Measurements from ENCODE around the gene NFE2L1.
"Not testable (repeated sequence)": the region's sequence is repeated elsewhere in the genome, so short reads cannot be mapped to it uniquely, and the experiment has no call there.

NFE2L1 gene

DNA sequence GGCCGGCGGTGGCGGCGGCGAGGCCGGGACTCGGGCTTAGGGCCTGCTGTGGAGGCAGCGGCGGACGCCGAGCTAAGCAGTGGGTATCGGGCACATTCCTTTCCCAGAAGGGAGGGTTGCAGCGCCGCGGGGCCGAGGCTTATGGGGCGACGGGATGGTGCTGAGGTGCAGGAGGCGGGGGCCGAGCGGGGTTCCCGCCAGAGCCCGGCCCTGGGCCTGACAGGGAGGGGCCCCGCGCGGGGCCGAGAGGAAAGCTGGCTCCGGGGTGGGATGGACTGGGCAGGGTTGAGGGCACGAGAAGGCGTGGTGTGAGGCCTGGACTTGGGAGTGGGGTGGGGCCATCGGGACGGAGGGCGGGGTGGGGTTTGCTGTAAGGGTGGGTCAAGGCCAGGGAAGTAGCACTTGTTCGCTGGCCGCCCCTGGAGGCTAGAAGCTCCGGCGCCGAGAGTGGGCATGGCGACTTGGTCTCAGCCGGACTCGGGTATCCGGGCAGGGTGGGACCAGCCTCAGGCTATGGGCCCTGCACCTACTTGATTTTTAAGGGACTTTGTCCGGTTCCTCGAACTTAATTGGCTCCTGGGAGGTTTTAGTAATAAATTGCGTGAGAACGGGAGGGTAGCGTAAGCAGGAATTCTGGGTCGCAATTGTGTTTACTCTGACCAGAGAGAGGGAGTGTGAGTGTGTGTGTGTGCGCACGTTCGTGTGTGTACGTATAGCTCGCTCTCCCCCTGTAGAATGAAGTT is 396 bp downstream of the NFE2L1 start:
- DNase-seq, result peak in 4 of 5 donors; percentile 21 to 52 (median 24)

DNA sequence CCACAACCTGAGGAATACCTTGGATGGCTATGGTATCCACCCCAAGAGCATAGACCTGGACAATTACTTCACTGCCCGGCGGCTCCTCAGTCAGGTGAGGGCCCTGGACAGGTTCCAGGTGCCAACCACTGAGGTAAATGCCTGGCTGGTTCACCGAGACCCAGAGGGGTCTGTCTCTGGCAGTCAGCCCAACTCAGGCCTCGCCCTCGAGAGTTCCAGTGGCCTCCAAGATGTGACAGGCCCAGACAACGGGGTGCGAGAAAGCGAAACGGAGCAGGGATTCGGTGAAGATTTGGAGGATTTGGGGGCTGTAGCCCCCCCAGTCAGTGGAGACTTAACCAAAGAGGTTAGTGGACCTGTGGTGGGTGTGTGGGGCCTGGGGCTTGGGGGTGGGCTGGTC is 3.1 kb downstream of the NFE2L1 start:
- no peak for DNase-seq

DNA sequence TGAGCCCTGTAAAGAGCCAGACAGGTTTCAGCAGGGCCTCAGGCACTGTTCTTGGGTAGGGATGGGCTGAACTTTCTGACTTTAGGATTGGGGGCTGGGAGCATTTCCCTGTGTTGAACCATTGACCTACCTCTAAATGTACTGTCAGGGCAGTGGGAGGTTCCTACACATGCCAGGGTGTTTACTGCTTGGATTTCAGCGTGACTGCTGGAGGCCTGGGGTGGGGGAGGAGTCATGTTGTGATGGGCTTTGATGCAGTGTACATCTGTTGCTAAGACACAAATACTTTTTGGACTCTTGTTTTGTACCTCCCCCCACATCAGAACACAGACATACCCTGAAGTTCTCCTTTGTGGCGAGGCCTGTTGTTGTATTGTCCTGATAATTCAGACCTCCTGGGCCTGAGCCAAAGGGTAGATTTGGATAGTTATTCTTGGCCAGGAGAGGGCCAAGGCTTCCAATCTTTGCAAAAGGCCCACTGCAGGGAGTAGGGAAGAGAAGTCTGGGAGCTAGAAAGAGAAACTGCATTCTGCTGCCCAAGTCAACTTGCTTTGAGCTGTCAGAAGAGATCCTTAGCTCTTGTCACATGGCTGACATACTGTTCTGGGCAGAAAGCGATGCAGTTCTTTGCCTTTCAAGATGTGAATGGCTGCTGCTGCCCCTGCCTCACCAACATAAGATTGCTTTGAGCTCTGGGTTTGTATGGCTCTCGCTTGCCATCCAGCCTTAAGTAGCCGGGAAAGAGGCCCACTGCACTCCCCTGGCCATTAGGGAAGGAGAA is 3.7 kb downstream of the NFE2L1 start:
- DNase-seq, result no peak

DNA sequence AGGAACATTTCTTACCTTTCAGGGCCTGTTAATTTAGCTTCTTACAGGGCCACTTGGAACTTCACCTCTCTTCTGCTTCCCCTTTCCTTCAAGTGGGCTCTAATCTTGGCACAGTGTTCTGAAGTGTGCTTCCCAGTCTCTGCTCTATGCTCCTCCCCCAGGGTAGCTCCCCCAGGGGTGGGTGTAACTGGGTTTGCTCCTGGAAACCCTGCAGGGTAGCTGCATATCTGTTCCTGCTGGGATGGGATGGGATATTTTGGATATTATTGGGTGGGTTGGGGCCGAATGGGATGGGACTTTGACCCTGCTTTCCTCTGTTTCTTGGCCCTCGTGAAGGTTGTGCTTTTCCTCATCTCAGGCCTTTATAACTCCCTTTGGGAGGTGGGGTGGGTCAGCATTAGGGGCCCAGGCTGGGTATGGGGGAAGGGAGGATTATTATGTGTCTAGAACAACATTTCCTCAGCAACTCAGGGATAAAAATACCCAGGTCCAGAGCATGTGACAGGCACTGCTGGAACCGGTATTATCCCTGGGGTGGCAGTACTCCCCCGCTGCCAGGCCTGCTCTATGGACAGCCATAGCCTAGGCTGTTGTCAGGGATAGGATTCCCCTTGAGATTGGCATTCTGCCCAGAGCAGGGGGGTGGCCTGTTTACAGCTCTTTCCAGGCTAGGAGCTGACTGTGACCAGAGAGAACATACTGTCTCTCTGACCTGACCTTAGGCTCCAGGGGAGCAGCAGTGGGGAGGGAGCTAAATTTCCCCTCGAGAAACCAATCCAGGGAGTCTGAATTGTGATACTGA is 5.0 kb downstream of the NFE2L1 start:
- DNase-seq, result no peak

DNA sequence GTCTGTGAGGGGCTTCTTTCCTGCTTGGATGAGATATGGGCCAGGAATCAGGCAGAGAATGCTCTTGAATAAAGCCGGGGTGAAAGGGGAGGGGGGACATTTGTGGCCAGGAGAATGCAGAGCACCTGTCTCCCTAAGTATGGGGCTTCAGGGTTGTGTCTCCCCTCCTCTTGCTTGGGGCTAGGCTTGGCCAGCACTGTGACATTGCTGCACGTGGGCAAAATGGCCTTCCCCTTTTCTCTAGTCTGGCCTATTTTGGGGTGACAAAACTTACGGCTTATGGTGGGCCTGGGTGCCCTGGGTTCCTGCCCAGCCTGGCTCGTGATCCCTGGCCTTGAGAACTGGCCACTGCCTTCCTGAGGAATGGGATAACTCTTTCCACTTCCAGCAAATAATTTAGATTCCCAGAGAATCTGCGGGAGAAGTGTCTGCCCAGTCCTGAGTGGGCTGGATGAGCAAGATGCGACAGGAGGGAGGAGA is 5.6 kb downstream of the NFE2L1 start:
- DNase-seq, result no peak

DNA sequence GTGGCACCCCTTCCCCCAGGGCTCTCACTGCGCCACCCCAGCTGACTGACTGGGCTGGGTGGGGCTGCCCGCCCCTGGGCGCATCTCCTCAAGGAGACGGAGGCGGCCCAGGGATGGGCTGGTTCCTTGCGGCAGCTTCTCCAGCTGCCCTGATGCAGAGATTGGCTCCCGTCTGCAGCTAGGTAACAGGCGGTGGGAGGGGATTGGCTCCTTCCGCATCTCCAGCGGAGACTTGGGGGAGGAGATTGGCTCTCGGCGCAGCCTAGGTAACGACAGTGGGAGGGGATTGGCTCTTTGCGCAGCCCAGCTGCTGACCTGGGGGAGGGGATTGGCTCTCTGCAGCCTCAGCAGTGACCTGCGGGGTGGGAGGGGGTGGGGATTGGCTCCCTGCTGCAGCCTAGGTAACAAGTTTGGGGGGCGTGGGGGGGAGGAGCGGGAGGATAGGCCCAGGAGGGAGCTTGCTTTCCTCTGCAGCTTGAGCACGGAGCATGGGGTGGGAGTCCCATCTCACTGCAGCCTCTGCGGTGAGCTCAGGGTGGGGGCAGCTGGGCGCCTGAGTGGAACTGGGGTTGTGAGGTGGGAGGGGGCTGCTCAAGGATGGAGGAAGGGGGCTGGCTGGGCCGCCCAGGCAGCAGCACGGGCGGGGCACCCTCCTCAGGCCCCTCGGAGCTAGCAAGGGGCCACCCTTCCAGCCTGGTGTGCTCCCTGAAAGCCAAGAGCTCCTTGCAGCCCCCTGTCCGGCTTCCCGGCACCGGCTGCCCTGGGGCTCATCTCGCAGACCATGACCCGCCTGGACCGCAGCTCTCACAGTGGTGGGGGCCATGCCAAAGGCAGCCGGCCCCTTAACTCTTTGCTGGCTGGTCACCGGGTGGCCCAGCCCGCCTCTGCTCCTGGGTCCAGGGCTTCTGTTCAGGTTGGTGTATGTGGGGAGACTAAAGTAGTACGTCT is 6.4 kb downstream of the NFE2L1 start:
- no peak for DNase-seq

DNA sequence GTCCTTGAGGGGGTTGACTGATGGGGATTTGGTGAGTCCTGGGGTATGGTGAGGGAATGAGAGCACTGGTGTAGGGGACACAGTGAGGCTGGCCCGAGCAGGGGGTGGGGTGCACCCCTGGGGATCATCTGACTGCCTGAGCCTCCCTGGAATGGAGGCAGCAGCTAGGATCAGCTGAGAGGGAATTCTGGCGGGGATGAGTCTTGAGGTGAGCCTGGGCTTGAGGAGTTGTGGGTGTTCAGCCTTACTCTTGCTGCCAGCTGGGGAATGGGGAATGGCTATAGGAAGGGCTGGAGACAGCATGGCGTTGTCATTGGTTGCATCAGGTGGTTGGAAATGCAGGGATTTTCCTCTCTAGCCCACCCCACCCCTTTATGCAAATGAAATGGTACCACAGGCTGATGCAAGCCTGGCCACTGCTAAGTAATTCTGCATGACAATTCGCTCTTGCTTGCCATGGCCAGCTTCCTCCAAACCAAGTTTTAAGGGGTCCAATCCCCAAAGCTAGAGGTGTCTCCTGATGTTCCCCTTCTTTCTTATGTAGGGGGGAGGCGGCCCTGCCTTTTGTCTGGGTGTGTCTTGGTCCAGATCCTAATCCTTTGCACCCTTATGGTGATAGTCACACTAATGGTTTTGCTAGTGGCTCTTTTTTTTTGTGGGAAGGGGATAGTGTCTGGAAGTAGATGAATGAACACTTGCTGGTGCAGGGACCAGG is 7.5 kb downstream of the NFE2L1 start:
- DNase-seq, result peak in 1 of 5 donors; percentile 87

DNA sequence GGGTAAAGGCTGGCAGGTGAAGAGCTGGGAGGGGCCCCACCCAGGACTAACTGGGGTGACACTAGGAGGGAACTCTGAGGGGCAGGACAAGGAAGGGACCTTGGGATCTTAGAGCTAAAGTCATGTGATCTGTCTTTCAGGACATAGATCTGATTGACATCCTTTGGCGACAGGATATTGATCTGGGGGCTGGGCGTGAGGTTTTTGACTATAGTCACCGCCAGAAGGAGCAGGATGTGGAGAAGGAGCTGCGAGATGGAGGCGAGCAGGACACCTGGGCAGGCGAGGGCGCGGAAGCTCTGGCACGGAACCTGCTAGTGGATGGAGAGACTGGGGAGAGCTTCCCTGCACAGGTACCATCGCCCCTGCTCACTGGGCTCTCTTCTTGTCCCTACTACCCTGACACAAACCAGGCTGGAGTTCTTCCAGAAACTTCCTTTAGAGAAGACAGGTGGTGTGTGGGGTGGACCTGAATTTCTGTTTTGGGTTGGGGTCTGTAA is 8.1 kb downstream of the NFE2L1 start:
- peak in 1 of 5 donors; percentile 40 for DNase-seq

DNA sequence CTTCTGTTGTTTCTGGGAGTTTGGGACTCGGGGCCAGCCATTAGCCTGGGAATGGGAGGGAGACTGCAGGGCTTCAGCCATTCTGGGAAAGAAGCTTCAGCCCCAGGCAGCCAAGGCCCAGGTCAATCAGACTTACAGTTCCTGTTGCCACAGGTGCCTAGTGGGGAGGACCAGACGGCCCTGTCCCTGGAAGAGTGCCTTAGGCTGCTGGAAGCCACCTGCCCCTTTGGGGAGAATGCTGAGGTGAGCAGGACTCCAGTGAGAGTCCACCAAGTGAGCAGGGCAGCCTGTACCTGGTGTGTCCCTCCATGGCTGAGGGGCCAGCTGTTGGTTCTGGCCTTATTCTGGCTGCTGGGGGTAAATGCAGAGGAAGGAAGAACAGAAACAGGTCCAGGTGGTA is 8.7 kb downstream of the NFE2L1 start:
- no peak for DNase-seq

DNA sequence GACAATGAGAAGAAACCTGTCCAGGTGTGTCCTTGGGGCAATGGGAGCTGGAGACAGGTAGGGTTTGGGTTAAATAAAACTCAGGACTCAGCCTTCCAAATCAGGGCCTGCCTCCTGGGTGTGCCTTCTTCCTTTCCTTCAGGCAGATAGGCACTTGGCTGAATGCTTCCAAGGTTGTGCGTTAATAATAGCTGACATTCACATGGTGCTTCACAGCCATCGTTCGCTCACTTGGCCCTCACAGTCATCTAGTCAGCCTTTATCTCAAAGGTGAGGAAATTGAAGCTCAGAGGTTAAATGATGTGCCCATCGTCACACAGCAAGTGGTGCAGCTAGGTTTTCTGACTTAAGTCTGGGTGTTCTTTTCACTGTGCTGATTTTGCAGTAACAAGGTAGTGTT is 9.5 kb downstream of the NFE2L1 start:
- DNase-seq, result no peak

DNA sequence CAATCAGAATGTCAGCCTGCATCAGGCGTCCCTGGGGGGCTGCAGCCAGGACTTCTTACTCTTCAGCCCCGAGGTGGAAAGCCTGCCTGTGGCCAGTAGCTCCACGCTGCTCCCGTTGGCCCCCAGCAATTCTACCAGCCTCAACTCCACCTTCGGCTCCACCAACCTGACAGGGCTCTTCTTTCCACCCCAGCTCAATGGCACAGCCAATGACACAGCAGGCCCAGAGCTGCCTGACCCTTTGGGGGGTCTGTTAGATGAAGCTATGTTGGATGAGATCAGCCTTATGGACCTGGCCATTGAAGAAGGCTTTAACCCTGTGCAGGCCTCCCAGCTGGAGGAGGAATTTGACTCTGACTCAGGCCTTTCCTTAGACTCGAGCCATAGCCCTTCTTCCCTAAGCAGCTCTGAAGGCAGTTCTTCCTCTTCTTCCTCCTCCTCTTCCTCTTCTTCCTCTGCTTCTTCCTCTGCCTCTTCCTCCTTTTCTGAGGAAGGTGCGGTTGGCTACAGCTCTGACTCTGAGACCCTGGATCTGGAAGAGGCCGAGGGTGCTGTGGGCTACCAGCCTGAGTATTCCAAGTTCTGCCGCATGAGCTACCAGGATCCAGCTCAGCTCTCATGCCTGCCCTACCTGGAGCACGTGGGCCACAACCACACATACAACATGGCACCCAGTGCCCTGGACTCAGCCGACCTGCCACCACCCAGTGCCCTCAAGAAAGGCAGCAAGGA is 10.4 kb downstream of the NFE2L1 start:
- DNase-seq, result no peak

DNA sequence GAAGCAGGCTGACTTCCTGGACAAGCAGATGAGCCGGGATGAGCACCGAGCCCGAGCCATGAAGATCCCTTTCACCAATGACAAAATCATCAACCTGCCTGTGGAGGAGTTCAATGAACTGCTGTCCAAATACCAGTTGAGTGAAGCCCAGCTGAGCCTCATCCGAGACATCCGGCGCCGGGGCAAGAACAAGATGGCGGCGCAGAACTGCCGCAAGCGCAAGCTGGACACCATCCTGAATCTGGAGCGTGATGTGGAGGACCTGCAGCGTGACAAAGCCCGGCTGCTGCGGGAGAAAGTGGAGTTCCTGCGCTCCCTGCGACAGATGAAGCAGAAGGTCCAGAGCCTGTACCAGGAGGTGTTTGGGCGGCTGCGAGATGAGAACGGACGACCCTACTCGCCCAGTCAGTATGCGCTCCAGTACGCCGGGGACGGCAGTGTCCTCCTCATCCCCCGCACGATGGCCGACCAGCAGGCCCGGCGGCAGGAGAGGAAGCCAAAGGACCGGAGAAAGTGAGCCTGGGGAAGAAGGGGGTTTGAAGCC is 11.0 kb downstream of the NFE2L1 start:
- no peak for DNase-seq

DNA sequence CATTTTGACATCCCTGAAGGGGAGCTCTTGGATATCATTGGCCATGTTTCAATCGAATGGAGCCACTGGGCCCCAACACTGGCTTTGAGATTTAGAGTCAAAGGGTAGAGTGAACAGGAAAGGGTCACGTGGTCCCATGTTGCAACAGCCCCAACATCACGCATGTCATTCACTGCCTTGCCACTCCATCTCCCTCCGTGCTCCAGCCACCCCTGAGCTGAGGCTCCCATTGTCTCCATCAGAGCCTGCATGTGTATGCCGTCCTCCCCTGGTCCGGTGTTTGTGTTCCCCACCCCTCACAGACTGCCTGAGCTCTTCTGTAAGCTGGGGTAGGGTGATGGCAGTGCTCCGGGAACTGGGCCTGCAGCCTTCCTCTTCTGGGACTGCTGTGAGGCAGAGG is 12.1 kb downstream of the NFE2L1 start:
- no peak for DNase-seq

DNA sequence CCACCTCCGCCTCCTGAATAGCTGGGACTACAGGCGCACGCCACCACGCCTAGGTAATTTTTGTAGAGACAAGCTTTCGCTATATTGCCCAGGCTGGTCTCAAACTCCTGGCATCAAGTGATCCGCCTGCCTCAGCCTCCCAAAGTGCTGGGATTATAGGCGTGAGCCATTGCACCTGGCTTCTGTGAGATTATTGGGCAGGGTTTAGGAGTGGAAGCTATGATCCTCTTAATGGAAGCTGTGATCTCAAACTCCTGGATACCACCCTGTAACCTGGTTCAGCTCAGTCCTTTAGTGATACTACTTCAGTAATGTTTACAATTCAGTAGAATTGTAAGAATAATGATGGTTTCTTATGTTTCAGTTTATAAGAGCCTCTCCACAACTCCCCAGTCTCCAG is 14.1 kb downstream of the NFE2L1 start:
- no peak for DNase-seq

DNA sequence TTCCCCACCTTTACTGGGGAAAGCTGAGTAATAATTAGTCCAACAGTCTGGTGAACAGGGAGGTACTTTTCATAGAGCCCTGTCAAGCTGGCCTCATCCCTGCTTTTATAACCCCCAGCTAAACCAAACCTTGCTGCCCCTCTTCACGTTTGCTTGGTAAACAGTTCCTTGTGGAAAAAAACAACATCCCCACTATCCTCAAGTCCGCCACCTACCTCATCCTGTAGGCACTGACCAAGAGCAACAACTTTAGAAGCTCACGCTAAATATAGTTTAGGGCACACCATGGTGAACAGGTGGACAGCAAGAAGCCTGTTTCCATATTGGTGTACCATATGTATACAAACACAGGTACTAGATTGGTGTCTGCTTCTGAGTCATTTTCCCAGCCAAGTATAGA is 16.5 kb downstream of the NFE2L1 start:
- no peak for DNase-seq

DNA sequence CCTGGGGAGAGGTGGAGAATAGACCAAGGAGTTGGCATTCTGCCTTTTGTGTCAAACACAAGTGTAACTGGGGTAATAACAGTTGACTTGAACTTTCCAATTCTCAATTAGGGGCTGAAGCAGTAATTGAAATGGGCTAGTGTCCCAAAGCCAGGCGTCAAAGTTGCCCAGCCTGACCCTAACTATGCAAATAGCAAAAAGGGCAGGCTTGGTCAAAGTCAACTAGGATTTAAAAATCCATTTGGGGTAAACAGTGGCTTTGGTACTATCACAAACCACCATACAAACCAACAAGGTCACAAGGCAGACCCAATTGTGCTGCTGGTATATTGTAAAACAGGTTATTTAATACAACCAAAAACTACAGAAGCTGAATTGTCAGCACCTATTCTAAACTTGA is 18.0 kb downstream of the NFE2L1 start:
- DNase-seq, result no peak

DNA sequence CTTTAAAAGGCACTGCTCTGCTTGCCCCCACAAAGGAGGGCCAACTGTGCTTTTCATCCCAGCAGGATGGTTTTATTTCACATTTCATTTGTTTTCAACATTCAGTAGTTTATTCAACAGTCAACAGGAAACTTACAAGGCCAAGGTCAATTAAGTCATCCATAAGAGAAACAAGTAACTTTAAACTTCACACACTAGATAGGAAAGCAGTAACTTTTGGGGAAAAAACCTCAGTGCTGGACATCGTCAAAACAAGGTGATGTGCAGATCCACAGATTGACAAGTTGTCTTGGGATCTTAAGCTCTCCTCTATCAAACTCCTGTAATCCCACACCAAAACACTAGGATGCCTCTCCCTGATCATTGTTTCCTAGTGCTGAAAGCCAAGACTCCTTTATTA is 18.5 kb downstream of the NFE2L1 start:
- DNase-seq, result no peak

DNA sequence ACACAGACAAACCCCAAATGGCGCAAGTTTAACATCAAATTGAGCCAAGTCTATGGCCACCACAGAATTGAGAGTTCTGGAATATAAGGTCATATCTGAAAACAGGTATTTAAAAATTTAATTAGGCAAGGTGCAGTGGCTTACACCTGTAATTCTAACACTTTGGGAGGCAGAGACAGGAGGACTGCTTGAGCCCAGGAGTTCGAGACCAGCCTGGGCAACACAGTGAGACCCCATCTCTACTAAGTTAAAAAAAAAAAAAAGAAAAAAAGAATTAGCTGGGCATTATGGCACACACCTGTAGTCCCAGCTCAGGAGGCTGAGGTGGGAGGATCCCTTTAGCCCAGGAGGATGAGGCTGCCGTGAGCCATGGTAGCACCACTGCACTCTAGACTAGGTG is 19.1 kb downstream of the NFE2L1 start:
- DNase-seq, result no peak

DNA sequence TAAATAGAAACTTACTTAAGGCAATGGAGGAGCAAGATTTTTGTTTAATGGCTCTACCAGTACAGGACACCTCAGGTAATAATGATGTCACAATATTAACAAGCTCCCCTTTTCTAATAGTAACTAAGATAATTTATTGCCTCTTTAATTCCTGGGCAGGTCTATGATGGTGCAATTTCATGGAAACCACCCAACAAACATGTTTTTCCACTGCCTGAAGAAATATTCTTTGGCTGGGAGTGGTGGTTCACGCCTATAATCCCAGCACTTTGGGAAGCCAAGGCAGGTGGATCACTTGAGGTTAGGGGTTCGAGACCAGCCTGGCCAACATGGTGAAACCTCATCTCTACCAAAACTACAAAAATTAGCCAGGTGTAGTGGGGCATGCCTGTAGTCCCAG is 19.6 kb downstream of the NFE2L1 start:
- DNase-seq, result not testable (repeated sequence)

DNA sequence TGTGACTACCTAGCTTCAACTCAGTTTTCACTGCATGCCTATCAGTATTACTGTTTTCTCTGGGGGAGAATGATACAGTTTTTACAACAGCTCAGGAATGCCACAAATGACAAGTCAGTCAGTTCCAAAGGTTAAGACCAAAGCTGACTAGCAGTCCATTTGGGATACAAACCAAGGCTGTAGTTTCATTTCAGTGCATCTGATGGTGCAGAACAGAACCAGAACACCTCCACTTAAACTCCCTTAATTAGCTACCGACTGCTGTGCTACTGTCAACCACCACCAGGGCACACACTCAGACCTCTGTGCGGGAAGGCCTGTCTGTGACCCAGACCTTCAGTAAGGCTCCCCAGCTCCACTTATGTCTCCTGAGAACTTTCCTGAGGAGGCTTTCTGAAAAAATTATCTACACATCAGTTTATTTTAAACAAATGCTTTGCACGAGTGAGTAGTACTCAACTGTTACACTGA is 20.4 kb downstream of the NFE2L1 start:
- no peak for DNase-seq
